Neural cell (in vitro differentiated cells): ENCODE data around the gene CEP192.

Experiments
- EP300 ChIP-seq: fragments of 450-650 bp; conservative IDR thresholded peaks from 2 replicates; pipeline ENCODE4 v1.6.1; 2014; ENCODE audit warnings: antibody characterized with exemption, mild to moderate bottlenecking, moderate library complexity; ENCODE audit not compliant: poor library complexity, severe bottlenecking
- MXI1 ChIP-seq: fragments of 450-650 bp; conservative IDR thresholded peaks from 2 replicates; pipeline ENCODE4 v1.6.1; 2014; ENCODE audit warnings: antibody characterized with exemption, mild to moderate bottlenecking; ENCODE audit not compliant: poor library complexity, severe bottlenecking
- RAD21 ChIP-seq: fragments of 450-650 bp; conservative IDR thresholded peaks from 2 replicates; pipeline ENCODE4 v1.6.1; 2014; ENCODE audit warnings: antibody characterized with exemption, mild to moderate bottlenecking, moderate library complexity
- SMC3 ChIP-seq: fragments of 450-650 bp; conservative IDR thresholded peaks from 2 replicates; pipeline ENCODE4 v1.6.1; 2014; ENCODE audit warnings: antibody characterized with exemption, mild to moderate bottlenecking, moderate library complexity; ENCODE audit not compliant: poor library complexity
- TAF1 ChIP-seq: IDR thresholded peaks from 2 replicates; pipeline ENCODE4 v1.6.1; 2012; ENCODE audit warnings: low read depth
- TF ChIP-seq, protein P1 (sequence below): fragments of 450-650 bp; IDR thresholded peaks from 2 replicates; pipeline ENCODE4 v1.5.1; 2014; ENCODE audit warnings: antibody characterized with exemption, mild to moderate bottlenecking, moderate library complexity; ENCODE audit not compliant: poor library complexity, severe bottlenecking
- TF ChIP-seq, protein P2 (sequence below): IDR thresholded peaks from 2 replicates; pipeline ENCODE4 v1.6.1; 2012; ENCODE audit warnings: borderline replicate concordance

DNA sequence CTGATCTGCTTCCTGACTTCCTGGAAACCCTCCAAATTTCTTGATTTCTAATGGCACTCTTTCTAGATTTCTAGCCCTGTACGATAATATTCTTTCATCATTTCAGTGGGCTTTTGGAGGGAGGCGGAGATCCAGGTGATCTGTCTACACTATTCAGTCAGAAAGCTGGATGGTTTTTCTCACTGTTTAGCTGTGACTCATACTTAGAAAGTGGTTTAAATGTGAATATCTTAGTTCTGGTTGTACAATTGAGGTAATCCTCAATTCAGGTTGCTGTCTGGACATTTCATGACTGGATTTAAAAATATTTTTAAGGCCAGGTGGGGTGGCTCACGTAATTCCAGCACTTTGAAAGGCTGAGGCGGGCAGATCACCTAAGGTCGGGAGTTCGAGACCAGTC, 22.5 kb upstream of the CEP192 start:
- TF ChIP-seq EP300 = no peak
- no peak for TF ChIP-seq RAD21
- no peak for TF ChIP-seq MXI1
- TF ChIP-seq, protein P1, sequence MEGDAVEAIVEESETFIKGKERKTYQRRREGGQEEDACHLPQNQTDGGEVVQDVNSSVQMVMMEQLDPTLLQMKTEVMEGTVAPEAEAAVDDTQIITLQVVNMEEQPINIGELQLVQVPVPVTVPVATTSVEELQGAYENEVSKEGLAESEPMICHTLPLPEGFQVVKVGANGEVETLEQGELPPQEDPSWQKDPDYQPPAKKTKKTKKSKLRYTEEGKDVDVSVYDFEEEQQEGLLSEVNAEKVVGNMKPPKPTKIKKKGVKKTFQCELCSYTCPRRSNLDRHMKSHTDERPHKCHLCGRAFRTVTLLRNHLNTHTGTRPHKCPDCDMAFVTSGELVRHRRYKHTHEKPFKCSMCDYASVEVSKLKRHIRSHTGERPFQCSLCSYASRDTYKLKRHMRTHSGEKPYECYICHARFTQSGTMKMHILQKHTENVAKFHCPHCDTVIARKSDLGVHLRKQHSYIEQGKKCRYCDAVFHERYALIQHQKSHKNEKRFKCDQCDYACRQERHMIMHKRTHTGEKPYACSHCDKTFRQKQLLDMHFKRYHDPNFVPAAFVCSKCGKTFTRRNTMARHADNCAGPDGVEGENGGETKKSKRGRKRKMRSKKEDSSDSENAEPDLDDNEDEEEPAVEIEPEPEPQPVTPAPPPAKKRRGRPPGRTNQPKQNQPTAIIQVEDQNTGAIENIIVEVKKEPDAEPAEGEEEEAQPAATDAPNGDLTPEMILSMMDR = no peak
- TF ChIP-seq TAF1 = no peak
- TF ChIP-seq, protein P2, sequence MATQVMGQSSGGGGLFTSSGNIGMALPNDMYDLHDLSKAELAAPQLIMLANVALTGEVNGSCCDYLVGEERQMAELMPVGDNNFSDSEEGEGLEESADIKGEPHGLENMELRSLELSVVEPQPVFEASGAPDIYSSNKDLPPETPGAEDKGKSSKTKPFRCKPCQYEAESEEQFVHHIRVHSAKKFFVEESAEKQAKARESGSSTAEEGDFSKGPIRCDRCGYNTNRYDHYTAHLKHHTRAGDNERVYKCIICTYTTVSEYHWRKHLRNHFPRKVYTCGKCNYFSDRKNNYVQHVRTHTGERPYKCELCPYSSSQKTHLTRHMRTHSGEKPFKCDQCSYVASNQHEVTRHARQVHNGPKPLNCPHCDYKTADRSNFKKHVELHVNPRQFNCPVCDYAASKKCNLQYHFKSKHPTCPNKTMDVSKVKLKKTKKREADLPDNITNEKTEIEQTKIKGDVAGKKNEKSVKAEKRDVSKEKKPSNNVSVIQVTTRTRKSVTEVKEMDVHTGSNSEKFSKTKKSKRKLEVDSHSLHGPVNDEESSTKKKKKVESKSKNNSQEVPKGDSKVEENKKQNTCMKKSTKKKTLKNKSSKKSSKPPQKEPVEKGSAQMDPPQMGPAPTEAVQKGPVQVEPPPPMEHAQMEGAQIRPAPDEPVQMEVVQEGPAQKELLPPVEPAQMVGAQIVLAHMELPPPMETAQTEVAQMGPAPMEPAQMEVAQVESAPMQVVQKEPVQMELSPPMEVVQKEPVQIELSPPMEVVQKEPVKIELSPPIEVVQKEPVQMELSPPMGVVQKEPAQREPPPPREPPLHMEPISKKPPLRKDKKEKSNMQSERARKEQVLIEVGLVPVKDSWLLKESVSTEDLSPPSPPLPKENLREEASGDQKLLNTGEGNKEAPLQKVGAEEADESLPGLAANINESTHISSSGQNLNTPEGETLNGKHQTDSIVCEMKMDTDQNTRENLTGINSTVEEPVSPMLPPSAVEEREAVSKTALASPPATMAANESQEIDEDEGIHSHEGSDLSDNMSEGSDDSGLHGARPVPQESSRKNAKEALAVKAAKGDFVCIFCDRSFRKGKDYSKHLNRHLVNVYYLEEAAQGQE = no peak
- no peak for TF ChIP-seq SMC3
